ENCODE measurements around the gene ZFYVE27.

GRCh38 chr10:97798958-97799610 is 62.2 kb downstream of the ZFYVE27 start:
- no peak for TF ChIP-seq EZH2 (IDR thresholded peaks at IDR 0.05)
- TF ChIP-seq POLR2AphosphoS5 (IDR thresholded peaks at IDR 0.05; ENCODE audit: borderline replicate concordance, low read depth, low read length), result no peak
